Astrocyte of the spinal cord (primary cell): ENCODE results near the gene SASH1.
A peak's percentile ranks its signal among the peaks of the same experiment; 100 is the strongest.

ENCODE experiments used
- DNase-seq: peaks from one replicate; pipeline ENCODE4 v3.0.0; 2011; ENCODE audit warnings: low read depth, low spot score
- H3K4me3 ChIP-seq: 2 replicates; pipeline ENCODE4 v1.5.1; 2011; ENCODE audit warnings: low read depth, mild to moderate bottlenecking, low read length, moderate library complexity
- CTCF ChIP-seq: IDR thresholded peaks from 2 replicates; pipeline ENCODE4 v1.5.1; 2012; ENCODE audit warnings: low read depth, mild to moderate bottlenecking, low read length, inconsistent platforms
- in situ Hi-C: cut with HindIII; loops from 2 replicates; pipeline ENCODE4 v1.10.0; 2017; ENCODE audit warnings: low sequenced_read_pairs

Gene SASH1

DNA sequence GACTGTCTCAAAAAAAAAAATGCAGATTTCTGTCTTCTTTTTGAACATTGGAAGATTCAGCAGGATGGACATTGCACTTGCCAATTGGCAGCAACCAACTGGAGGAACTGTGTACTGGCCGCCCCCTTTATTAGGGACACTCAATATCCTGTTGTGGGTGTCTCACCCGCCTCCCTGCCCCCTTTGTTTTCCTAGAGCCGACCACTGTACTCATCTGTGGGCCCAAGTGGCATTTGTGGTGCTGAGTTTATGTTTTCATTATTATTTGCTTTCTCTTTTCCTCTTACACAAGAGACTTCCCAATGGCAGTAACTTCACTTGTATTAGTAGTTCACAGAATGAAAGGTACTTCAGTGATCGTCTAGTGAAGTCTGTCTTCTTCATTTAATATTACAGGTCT is 125.3 kb downstream of the SASH1 start:
- in situ Hi-C loops, result no loop called here

GRCh38 chr6:148470156-148470555 is 127.5 kb downstream of the SASH1 start:
- in situ Hi-C loops, result no loop called here
- no peak for DNase-seq

More for the DNA sequence above, 125.3 kb downstream of the SASH1 start:
- TF ChIP-seq CTCF, result no peak
- no peak for DNase-seq
- no peak overlapping the region for H3K4me3 ChIP-seq

DNA sequence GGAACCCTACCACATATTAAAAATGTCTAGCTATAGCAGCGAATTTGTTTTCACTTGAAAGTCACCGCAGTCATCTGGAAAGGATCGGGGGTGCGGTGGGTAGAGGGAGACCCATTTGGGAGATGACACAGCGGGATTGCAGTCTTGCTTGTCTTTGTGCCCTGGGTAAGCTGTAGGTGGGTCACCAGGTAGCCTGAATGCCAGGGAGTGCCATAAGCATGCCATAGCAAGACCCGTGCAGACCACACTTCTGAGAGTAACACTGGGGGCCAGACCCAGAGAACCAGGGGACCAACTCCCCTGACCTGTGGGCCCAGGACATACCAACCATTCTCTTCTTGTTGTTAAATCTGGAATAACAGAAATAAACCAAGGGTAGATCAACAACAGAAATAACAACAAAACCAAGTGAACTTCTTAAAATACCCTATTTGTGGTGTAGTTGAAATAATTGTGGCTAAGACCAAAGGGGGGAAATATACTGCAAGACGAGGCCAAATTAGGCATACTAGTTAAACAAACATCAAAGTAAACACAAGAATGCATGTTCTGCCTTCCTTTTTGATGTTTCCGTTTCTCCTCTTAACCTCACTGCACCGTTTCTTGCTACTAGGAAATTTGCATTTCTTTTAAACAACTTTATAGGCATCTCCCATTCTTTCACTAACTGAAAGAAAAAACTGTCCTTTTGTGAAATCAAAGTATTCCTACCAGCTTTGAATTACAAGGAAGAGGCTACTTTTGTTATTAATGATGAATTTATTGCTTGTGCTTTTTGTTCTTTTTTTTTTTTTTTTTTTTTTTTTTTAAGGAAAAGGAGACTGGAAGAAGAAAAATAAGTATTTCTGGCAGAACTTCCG is 128.2 kb downstream of the SASH1 start:
- no peak overlapping the region for H3K4me3 ChIP-seq
- TF ChIP-seq CTCF, result no peak
- in situ Hi-C loops, result no loop called here
- DNase-seq, result peak; percentile 43

More at GRCh38 chr6:148470156-148470555, 127.5 kb downstream of the SASH1 start:
- TF ChIP-seq CTCF, result no peak
- no peak overlapping the region for H3K4me3 ChIP-seq

GRCh38 chr6:148471624-148472159 is 129.1 kb downstream of the SASH1 start:
- no peak overlapping the region for H3K4me3 ChIP-seq
- peak; percentile 67 for DNase-seq
- TF ChIP-seq CTCF, result no peak
- in situ Hi-C loops, result no loop called here

DNA sequence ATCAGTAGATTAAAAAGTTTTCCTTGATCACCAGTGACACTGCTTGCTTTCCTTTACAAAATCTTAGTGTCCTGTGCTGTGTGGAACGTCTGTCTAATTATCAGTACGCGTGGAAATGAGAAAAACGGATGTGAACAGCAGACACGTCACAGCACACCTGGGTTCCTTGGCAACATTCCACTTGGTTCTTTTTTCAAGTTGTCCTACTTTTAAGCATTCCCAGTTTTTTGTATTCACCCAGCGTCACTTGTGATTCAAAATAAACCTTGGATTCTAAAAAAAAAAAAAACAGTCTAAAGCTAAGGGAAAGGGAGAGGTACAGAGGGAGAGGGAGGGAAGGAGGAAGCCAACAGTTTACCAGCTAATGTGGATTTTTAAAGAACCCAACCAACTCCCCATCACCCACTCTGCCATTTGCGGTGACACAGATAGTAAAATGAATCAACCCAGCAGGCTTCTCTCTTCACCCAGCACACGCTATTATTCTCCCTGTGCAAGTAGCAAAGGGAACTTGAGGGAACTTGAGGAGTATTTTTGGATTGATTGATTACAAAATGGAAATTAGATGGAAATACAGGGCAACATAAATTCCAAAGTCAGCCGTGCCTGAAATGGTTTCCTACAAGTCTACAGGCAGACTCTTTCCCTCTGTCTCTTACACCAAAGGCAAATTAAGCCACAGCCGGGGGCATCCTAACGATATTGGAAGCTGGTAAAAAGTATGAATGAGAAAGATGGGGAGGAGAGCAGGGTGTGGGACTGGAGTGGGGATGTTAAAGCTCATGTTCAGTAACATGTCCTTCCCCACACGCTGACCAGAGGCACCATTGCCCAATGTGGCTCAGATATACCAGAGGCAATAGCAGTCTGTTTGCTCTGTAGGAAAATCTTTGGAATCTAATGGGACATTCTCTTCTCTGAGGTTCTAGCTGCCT is 129.8 kb downstream of the SASH1 start:
- no peak overlapping the region for H3K4me3 ChIP-seq
- peak; percentile 54 for DNase-seq
- in situ Hi-C loops, result no loop called here
- TF ChIP-seq CTCF, result no peak

- no peak for DNase-seq
- TF ChIP-seq CTCF, result no peak
- in situ Hi-C loops, result no loop called here
Measured at GRCh38 chr6:148479497-148479896, 136.9 kb downstream of the SASH1 start.

More at GRCh38 chr6:148479497-148479896, 136.9 kb downstream of the SASH1 start:
- H3K4me3 ChIP-seq, result no peak overlapping the region
